Measurements from ENCODE around the gene TBC1D7. TPM values are rescaled to one million over a fixed set of nuclear protein-coding genes. Genes with fewer than 3 reads are reported as not detected.

TBC1D7 gene
- total and polyA plus RNA-seq, 10 of the 15 experiments (the other 5 are each of a cell fraction or from before 2014, with no cell fraction given) = 20.1 to 65.9 (median 31.3) TPM

DNA sequence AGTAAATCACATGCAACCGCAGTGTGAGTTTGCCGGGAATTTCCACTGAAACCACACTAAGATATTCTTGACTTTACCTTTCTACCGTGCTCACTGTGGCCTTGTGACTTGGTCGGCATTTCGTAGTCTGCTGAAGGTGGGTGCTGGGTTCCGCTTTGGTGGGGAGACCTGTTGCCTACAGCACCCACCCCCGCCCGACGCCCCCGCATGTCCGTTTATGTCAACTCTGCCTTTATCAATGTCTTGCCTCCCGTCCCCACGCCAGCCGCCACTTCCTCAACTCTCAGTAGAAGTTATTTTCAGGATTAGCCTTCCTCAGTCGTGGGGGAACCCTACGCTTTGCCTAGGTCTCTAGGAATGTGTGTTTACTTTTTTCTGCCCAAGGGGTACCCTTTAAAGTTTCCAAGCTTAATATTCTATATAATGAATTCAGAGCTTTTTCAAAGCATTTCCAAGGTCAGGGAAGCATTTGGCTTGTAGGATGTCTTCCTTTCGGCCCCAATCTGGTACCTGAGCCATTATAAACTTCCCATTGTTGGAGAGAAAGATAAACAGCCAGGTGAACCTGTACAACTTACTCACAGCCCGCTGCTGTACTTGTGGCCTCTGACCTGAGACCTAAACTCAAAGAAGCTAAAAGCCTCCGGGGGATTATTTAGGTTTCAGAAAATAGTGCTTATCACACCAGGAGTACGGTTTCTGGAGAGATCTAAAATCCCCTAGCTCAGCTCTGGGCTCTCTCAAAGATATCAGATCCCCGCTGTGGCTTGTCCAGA lies 54.2 kb downstream of the TBC1D7 start (continued):
- TF ChIP-seq IKZF1 (conservative IDR thresholded peaks at IDR 0.05) (peak; percentile 90), BACH1 (IDR thresholded peaks at IDR 0.05; ENCODE audit: borderline replicate concordance) (peak; percentile 80), BCL11A (IDR thresholded peaks at IDR 0.05; ENCODE audit: low read depth, low read length) (0 out of 2 replicates have a peak, but pooled peaks have one; percentile 65), POLR2A (IDR thresholded peaks at IDR 0.05; ENCODE audit: low read depth, low read length) (peak; percentile 75), POLR2AphosphoS2 (IDR thresholded peaks at IDR 0.05; ENCODE audit: low read depth, low read length) (peak; percentile 80), MXI1 (IDR thresholded peaks at IDR 0.05; ENCODE audit: low read depth, low read length) (peak; percentile 34; the same call in 1 of the 2 replicates), USF2 (IDR thresholded peaks at IDR 0.05; ENCODE audit: borderline replicate concordance, low read depth, low read length) (no peak; the same call in 1 of the 2 replicates), SMARCA5 (IDR thresholded peaks at IDR 0.05) (peak; percentile 26; the same call in 1 of the 2 replicates), IRF4 (IDR thresholded peaks at IDR 0.05; ENCODE audit: low read depth, low read length) (0 out of 2 replicates have a peak, but pooled peaks have one; percentile 47), EP300 (IDR thresholded peaks at IDR 0.05; ENCODE audit: borderline replicate concordance in 1 of 2, control insufficient read depth in 1 of 2, low read depth in 2 of 2, low read length in 2 of 2) (peak; percentile 86 to 89), ZNF687 (IDR thresholded peaks at IDR 0.05) (peak; percentile 49), ESRRA (IDR thresholded peaks at IDR 0.05; ENCODE audit: low read length) (no peak), SMAD1 (IDR thresholded peaks at IDR 0.05; ENCODE audit: low read depth, partially characterized antibody) (peak; percentile 55), GABPA (IDR thresholded peaks at IDR 0.05; ENCODE audit: low read depth) (no peak), TAF1 (IDR thresholded peaks at IDR 0.05; ENCODE audit: borderline replicate concordance, low read depth, low read length) (peak; percentile 35; the same call in 1 of the 2 replicates), CEBPB (IDR thresholded peaks at IDR 0.05; ENCODE audit: borderline replicate concordance in 1 of 2, low read depth in 2 of 2, low read length in 2 of 2) (0 out of 4 replicates have a peak, but pooled peaks of 1 of the 2 experiments have one; percentile 36), NFXL1 (IDR thresholded peaks at IDR 0.05; ENCODE audit: borderline replicate concordance) (no peak), ZNF24 (IDR thresholded peaks at IDR 0.05) (peak; percentile 32; the same call in 1 of the 2 replicates), CBFB (IDR thresholded peaks at IDR 0.05; ENCODE audit: low read depth) (peak; percentile 83), NR2F1 (conservative IDR thresholded peaks at IDR 0.05) (peak; percentile 63)
- TF ChIP-seq, protein P1, sequence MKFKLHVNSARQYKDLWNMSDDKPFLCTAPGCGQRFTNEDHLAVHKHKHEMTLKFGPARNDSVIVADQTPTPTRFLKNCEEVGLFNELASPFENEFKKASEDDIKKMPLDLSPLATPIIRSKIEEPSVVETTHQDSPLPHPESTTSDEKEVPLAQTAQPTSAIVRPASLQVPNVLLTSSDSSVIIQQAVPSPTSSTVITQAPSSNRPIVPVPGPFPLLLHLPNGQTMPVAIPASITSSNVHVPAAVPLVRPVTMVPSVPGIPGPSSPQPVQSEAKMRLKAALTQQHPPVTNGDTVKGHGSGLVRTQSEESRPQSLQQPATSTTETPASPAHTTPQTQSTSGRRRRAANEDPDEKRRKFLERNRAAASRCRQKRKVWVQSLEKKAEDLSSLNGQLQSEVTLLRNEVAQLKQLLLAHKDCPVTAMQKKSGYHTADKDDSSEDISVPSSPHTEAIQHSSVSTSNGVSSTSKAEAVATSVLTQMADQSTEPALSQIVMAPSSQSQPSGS (IDR thresholded peaks at IDR 0.05; ENCODE audit: low read length) = peak; percentile 64
- TF ChIP-seq, protein P2, sequence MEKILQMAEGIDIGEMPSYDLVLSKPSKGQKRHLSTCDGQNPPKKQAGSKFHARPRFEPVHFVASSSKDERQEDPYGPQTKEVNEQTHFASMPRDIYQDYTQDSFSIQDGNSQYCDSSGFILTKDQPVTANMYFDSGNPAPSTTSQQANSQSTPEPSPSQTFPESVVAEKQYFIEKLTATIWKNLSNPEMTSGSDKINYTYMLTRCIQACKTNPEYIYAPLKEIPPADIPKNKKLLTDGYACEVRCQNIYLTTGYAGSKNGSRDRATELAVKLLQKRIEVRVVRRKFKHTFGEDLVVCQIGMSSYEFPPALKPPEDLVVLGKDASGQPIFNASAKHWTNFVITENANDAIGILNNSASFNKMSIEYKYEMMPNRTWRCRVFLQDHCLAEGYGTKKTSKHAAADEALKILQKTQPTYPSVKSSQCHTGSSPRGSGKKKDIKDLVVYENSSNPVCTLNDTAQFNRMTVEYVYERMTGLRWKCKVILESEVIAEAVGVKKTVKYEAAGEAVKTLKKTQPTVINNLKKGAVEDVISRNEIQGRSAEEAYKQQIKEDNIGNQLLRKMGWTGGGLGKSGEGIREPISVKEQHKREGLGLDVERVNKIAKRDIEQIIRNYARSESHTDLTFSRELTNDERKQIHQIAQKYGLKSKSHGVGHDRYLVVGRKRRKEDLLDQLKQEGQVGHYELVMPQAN (conservative IDR thresholded peaks at IDR 0.05) = peak; percentile 65; the same call in 1 of the 2 replicates

Measured in GM12878 (cell line).